SK-N-SH treated with all-trans-retinoic acid at 6 μM for 48 hours (cell line): ENCODE results near the gene NME9.

Experiments
- PATZ1 ChIP-seq: fragments of 250-450 bp; sonication (Bioruptor Pico); IDR thresholded peaks from 2 replicates; pipeline ENCODE4 v1.8.0; 2020; ENCODE audit warnings: mild to moderate bottlenecking, moderate library complexity, borderline replicate concordance
- RARB ChIP-seq: fragments of 250-450 bp; sonication (Bioruptor Pico); IDR thresholded peaks from 2 replicates; pipeline ENCODE4 v1.8.0; 2021; ENCODE audit warnings: mild to moderate bottlenecking, moderate library complexity

DNA sequence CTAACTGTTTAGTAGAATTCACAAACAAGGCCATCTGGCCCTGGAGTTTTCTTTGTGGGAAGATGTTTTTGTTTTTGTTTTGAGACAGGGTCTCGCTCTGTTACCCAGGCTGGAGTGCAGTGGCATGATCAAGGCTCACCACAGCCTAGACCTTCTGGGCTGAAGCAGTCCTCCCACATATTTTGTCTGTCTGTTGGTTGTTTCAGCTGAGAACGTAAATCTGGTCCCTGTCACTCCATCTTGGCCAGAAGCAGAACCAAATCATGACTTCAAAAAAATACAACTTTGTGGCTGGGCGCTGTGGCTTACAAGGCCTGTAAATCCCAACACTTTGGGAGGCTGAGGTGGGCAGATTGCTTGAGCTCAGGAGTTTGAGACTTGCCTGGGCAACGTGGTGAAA is 45.8 kb upstream of the NME9 start:
- TF ChIP-seq PATZ1 (CRISPR knock-in tag) (no peak), RARB (CRISPR knock-in tag) (no peak)
